ENCODE measurements around the gene KRT35. TPM values are rescaled to one million over a fixed set of nuclear protein-coding genes. Genes with fewer than 3 reads are reported as not detected.

KRT35 gene
- total and polyA plus RNA-seq, 2 of the 13 experiments (the other 11 are each of a cell fraction or from before 2014, with no cell fraction given): not detected

DNA sequence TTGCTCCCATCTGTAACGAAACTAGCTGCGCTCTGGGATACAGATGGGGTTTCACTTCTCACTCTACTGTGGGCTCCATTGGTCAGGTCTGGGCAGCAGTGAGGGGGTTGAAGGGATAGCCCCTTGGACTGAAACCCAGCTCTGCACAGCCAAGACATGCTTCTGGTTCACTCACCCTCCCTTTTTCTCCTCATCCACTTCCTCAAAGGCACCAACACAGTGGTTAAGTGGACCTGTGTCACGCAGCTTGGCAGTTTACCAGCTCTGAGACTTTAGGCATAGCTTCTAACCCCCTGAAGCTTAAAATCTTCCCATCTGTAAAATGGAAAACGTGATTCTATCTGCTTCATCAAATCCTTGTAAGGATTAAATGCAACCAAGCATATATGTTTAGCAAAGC lies 28.7 kb downstream of the KRT35 start:
- Histone ChIP-seq H3K36me3 (replicated peaks in 1 of 2; ENCODE audit: control insufficient read depth in 1 of 2, insufficient read depth in 2 of 2, low read length in 2 of 2) (no peaks in the 10 kb centered on the region), H3K27me3 (ENCODE audit: control insufficient read depth in 1 of 2, insufficient read depth in 2 of 2, low read length in 2 of 2) (peaks cover 0 to 4% of the 10 kb centered on the region in 2 experiments; a peak in 1 of 5 replicates), H3K4me2 (ENCODE audit: low read depth, low read length) (no peak overlapping the region), H4K20me1 (ENCODE audit: insufficient read depth, low read length) (no peaks in the 10 kb centered on the region), H3K4me3 (replicated peaks in 1 of 3; ENCODE audit: insufficient read depth in 1 of 3, low read depth in 2 of 3, low read length in 3 of 3) (no peak overlapping the region), H3K9me3 (ENCODE audit: low read length) (no peaks in the 10 kb centered on the region), H2AFZ (ENCODE audit: low read length) (no peak overlapping the region), H3K27ac (ENCODE audit: extremely low read length, insufficient read depth, low read length) (no peak overlapping the region), H3K79me2 (ENCODE audit: insufficient read depth, low read length) (no peaks in the 10 kb centered on the region), H3K4me1 (ENCODE audit: insufficient read depth, low read length) (no peaks in the 10 kb centered on the region), H3K9ac (ENCODE audit: insufficient read depth, low read depth, low read length) (no peak overlapping the region)
- WGBS (ENCODE audit: low lambda C conversion rate): under 1% methylated on average over 4 of the region's 4 CpGs
- in situ Hi-C loops (cut with HindIII; ENCODE audit: extremely low pct_ligation_motif_present, low pct_unique_long_range_greater_than_20kb): no loop called here
- ChIA-PET POLR2A (no interaction called here), CTCF (ENCODE audit: low intra/inter-chr PET ratio, low total read pairs) (no interaction called here)
- ATAC-seq (no peak), DNase-seq (ENCODE audit: low spot score) (no peak), FAIRE-seq (no peak)
- intact Hi-C loops (cut with micrococcal nuclease; ENCODE audit: unreplicated experiment): no loop called here
- TF ChIP-seq, protein P1, sequence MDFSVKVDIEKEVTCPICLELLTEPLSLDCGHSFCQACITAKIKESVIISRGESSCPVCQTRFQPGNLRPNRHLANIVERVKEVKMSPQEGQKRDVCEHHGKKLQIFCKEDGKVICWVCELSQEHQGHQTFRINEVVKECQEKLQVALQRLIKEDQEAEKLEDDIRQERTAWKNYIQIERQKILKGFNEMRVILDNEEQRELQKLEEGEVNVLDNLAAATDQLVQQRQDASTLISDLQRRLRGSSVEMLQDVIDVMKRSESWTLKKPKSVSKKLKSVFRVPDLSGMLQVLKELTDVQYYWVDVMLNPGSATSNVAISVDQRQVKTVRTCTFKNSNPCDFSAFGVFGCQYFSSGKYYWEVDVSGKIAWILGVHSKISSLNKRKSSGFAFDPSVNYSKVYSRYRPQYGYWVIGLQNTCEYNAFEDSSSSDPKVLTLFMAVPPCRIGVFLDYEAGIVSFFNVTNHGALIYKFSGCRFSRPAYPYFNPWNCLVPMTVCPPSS (IDR thresholded peaks at IDR 0.05): no peak
- no peak for TF ChIP-seq ZNF136 (CRISPR knock-in tag; IDR thresholded peaks at IDR 0.05; ENCODE audit: low read depth)
- no TSS peak for BruUV-seq (replicated peaks)

DNA sequence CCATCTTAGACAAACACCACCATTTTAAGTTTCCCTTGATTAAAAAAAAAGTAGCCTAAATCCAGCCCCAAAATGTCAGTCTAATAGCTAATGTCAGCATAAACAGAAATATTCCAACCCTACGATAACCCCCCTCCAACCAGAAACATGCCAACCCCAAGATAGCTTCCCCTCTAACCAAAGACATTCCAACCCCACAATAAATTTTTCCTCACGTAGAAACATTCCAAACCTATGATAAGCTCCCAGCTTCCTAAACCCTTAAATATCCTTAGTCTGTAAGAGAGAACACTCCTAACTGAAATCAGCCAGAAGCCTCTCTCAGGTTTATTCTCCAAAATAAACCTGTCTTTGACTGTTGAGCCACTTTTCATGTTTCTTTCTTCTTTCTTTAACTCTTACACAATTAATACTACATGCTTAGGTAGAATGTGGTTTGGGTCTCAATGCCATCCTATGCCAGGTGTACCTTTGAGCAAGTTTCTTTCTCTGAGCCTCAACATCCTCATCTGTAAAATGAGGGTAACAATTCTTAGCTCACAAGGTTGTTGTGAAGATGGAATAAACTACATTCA lies 29.7 kb downstream of the KRT35 start:
- no peak for TF ChIP-seq ZNF331 (CRISPR knock-in tag; IDR thresholded peaks at IDR 0.05)
- TF ChIP-seq ZNF777 (CRISPR knock-in tag; IDR thresholded peaks at IDR 0.05): no peak
- TF ChIP-seq PPARG (CRISPR knock-in tag; conservative IDR thresholded peaks at IDR 0.05): no peak
- no peak for TF ChIP-seq ZNF292 (CRISPR knock-in tag; IDR thresholded peaks at IDR 0.05; ENCODE audit: borderline replicate concordance, low read depth)
- no peak for TF ChIP-seq ARNT2 (CRISPR knock-in tag; IDR thresholded peaks at IDR 0.05; ENCODE audit: low read depth)
- no peak for TF ChIP-seq ZNF83 (CRISPR knock-in tag; IDR thresholded peaks at IDR 0.05; ENCODE audit: borderline replicate concordance)
- TF ChIP-seq KLF9 (CRISPR knock-in tag; IDR thresholded peaks at IDR 0.05; ENCODE audit: low read depth): no peak
- peak; percentile 20 to 41; a peak in 1 of 4 replicates for TF ChIP-seq MAFK (conservative IDR thresholded peaks at IDR 0.05 in 1 of 2, IDR thresholded peaks at IDR 0.05 in 1 of 2; ENCODE audit: low read length in 2 of 2)
- Histone ChIP-seq H3K4me3 (replicated peaks in 1 of 3; ENCODE audit: insufficient read depth in 1 of 3, low read depth in 2 of 3, low read length in 3 of 3) (no peak overlapping the region), H3K4me1 (ENCODE audit: insufficient read depth, low read length) (no peaks in the 10 kb centered on the region), H3K27me3 (ENCODE audit: control insufficient read depth in 1 of 2, insufficient read depth in 2 of 2, low read length in 2 of 2) (no peaks in the 10 kb centered on the region; a peak in 1 of 5 replicates), H3K4me2 (ENCODE audit: low read depth, low read length) (no peak overlapping the region), H3K27ac (ENCODE audit: extremely low read length, insufficient read depth, low read length) (no peak overlapping the region), H2AFZ (ENCODE audit: low read length) (no peak overlapping the region), H3K9me3 (ENCODE audit: low read length) (no peaks in the 10 kb centered on the region), H4K20me1 (ENCODE audit: insufficient read depth, low read length) (no peaks in the 10 kb centered on the region), H3K36me3 (replicated peaks in 1 of 2; ENCODE audit: control insufficient read depth in 1 of 2, insufficient read depth in 2 of 2, low read length in 2 of 2) (no peaks in the 10 kb centered on the region), H3K79me2 (ENCODE audit: insufficient read depth, low read length) (no peaks in the 10 kb centered on the region), H3K9ac (ENCODE audit: insufficient read depth, low read depth, low read length) (no peak overlapping the region)
- WGBS (ENCODE audit: low lambda C conversion rate): 34% methylated on average over 2 of the region's 2 CpGs
- FAIRE-seq: no peak
- ATAC-seq: no peak
- ChIA-PET CTCF (ENCODE audit: low intra/inter-chr PET ratio, low total read pairs) (no interaction called here), POLR2A (no interaction called here)
- in situ Hi-C loops (cut with HindIII; ENCODE audit: extremely low pct_ligation_motif_present, low pct_unique_long_range_greater_than_20kb) (no loop called here), intact Hi-C loops (cut with micrococcal nuclease; ENCODE audit: unreplicated experiment) (no loop called here)
- DNase-seq (ENCODE audit: low spot score): no peak
- BruUV-seq (replicated peaks): no TSS peak
